HCT116 (cell line): Measurements from ENCODE around the gene TULP4. TPM values are rescaled to one million over a fixed set of nuclear protein-coding genes. Genes with fewer than 3 reads are reported as not detected.

ENCODE experiments used
- ATAC-seq: fragments of 200-7000 bp; cut with Tn5 transposase; 2 replicates; pipeline ENCODE4 v1.9.1; 2020; ENCODE audit warnings: mild to moderate bottlenecking, moderate library complexity
- BruUV-seq: library from RNA; stranded (reverse); fragments of 400-500 nt; replicated peaks from 2 replicates; lab custom pipeline; 2021; lab: Mats Ljungman, UMichigan
- CTCF ChIA-PET: fragments of 300-600 bp; sonication (Branson Sonifier 250); formaldehyde crosslinking; loops from one replicate; lab custom pipeline; 2021; ENCODE audit warnings: antibody characterized with exemption; lab: Charles Lee
- POLR2A ChIA-PET: fragments of 300-600, 350-600 bp; sonication (Branson Sonifier 250); formaldehyde crosslinking; loops from one replicate; lab custom pipeline; 2021; ENCODE audit warnings: antibody characterized with exemption; lab: Charles Lee
- RAD21 ChIA-PET, 2 experiments: fragments of 300-600 bp; sonication (Branson Sonifier 250); formaldehyde crosslinking; loops; one replicate each; lab custom pipeline; 2023; ENCODE audit warnings: low total read pairs in 2 of 2; ENCODE audit not compliant: uncharacterized antibody in 2 of 2, unreplicated experiment in 2 of 2, low non-redundant PET in 1 of 2; lab: Charles Lee
- DNase-seq: peaks from one replicate; pipeline ENCODE4 v3.0.0-alpha.2; 2010; ENCODE audit warnings: low read depth, low spot score
- H2AFZ ChIP-seq: fragments of 200-600 bp; shearing (Covaris generic), sonication (generic); 2 replicates; pipeline ENCODE4 v1.6.1; 2017; ENCODE audit warnings: low read depth, mixed run types, mixed read lengths, antibody characterized with exemption, low read length; ENCODE audit not compliant: poor library complexity, severe bottlenecking
- H3K27ac ChIP-seq: 2 replicates; pipeline ENCODE4 v1.5.1; 2012; ENCODE audit warnings: low read depth, low read length
- H3K27me3 ChIP-seq: fragments of 200-600 bp; sonication (generic); 2 replicates; pipeline ENCODE4 v1.6.1; 2016; ENCODE audit warnings: mixed run types, low read length, mixed read lengths; ENCODE audit not compliant: insufficient read depth
- H3K36me3 ChIP-seq, 2 experiments: fragments of 200-500 bp in 1 of 2; fragments of 200-600 bp in 1 of 2; sonication (Bioruptor generic) in 1 of 2; sonication (generic) in 1 of 2; 2 replicates each; pipeline versions ENCODE4 v1.5.1 to v1.6.1; 2014 to 2016; ENCODE audit warnings: low read length in 2 of 2, inconsistent platforms in 1 of 2, mixed read lengths in 1 of 2, mixed run types in 1 of 2; ENCODE audit not compliant: insufficient read depth in 2 of 2, control insufficient read depth in 1 of 2
- H3K4me1 ChIP-seq, 2 experiments: fragments of 200-600 bp in 1 of 2; sonication (generic) in 1 of 2; 2 replicates each; pipeline versions ENCODE4 v1.5.1 to v1.6.1; 2012 to 2017; ENCODE audit warnings: low read length in 2 of 2, inconsistent platforms in 1 of 2, mild to moderate bottlenecking in 1 of 2, mixed read lengths in 1 of 2, mixed run types in 1 of 2, moderate library complexity in 1 of 2; ENCODE audit not compliant: insufficient read depth in 2 of 2, control insufficient read depth in 1 of 2
- H3K4me2 ChIP-seq: fragments of 200-600 bp; sonication (generic); 2 replicates; pipeline ENCODE4 v1.6.1; 2017; ENCODE audit warnings: mixed run types, low read length, mixed read lengths
- H3K4me3 ChIP-seq, 2 experiments: fragments of 200-600 bp in 1 of 2; sonication (generic) in 1 of 2; replicated peaks in 1 of 2; 2 replicates each; pipeline ENCODE4 v1.5.1; 2011 to 2016; ENCODE audit warnings: low read length in 2 of 2, control low read depth in 1 of 2, low read depth in 1 of 2, mild to moderate bottlenecking in 1 of 2, mixed read lengths in 1 of 2, mixed run types in 1 of 2
- H3K79me2 ChIP-seq: fragments of 200-600 bp; sonication (generic); 2 replicates; pipeline ENCODE4 v1.6.1; 2017; ENCODE audit warnings: mild to moderate bottlenecking, mixed run types, low read length, moderate library complexity, mixed read lengths; ENCODE audit not compliant: insufficient read depth
- H3K9ac ChIP-seq: fragments of 200-600 bp; sonication (generic); 2 replicates; pipeline ENCODE4 v1.6.1; 2016; ENCODE audit warnings: low read length, mixed read lengths
- H3K9me2 ChIP-seq: fragments of 200-600 bp; sonication (generic), shearing (Covaris generic); 2 replicates; pipeline ENCODE4 v1.6.1; 2017; ENCODE audit warnings: mixed run types, mild to moderate bottlenecking, moderate library complexity; ENCODE audit not compliant: insufficient read depth
- H3K9me3 ChIP-seq, 2 experiments: fragments of 200-500 bp in 1 of 2; fragments of 200-600 bp in 1 of 2; sonication (Bioruptor generic) in 1 of 2; sonication (generic) in 1 of 2; 2 replicates each; pipeline ENCODE4 v1.6.1; 2014 to 2017; ENCODE audit warnings: low read length in 2 of 2, mixed read lengths in 2 of 2, inconsistent platforms in 1 of 2, low read depth in 1 of 2, mild to moderate bottlenecking in 1 of 2, mixed run types in 1 of 2, moderate library complexity in 1 of 2; ENCODE audit not compliant: control insufficient read depth in 1 of 2, insufficient read depth in 1 of 2
- H4K20me1 ChIP-seq: fragments of 200-600 bp; sonication (generic), shearing (Covaris generic); 2 replicates; pipeline ENCODE4 v1.6.1; 2017; ENCODE audit warnings: mixed run types, mild to moderate bottlenecking, moderate library complexity; ENCODE audit not compliant: insufficient read depth
- ATF3 ChIP-seq: IDR thresholded peaks from 2 replicates; pipeline ENCODE4 v1.6.1; 2012
- CBX3 ChIP-seq: IDR thresholded peaks from 2 replicates; pipeline ENCODE4 v1.6.1; 2012; ENCODE audit warnings: low read depth
- CTCF ChIP-seq, 3 experiments: fragments of 200-600 bp in 1 of 3; sonication (generic) in 1 of 3; IDR thresholded peaks in 2 of 3; conservative IDR thresholded peaks in 1 of 3; 2 replicates each; pipeline ENCODE4 v1.5.1; 2012 to 2017; ENCODE audit warnings: low read depth in 2 of 3, low read length in 2 of 3, antibody characterized with exemption in 1 of 3, borderline replicate concordance in 1 of 3, control low read depth in 1 of 3, mild to moderate bottlenecking in 1 of 3, mixed read lengths in 1 of 3, mixed run types in 1 of 3, moderate library complexity in 1 of 3; ENCODE audit not compliant: insufficient read depth in 1 of 3
- EZH2 ChIP-seq: fragments of 200-600 bp; sonication (generic); IDR thresholded peaks from 2 replicates; pipeline ENCODE4 v1.6.1; 2017; ENCODE audit warnings: antibody characterized with exemption, mixed run types
- EZH2phosphoT487 ChIP-seq: fragments of 200-600 bp; IDR thresholded peaks from 2 replicates; pipeline ENCODE4 v1.6.1; 2018; ENCODE audit warnings: antibody characterized with exemption, borderline replicate concordance
- FOSL1 ChIP-seq: IDR thresholded peaks from 2 replicates; pipeline ENCODE4 v1.6.1; 2012; ENCODE audit warnings: low read depth
- JUND ChIP-seq: IDR thresholded peaks from 2 replicates; pipeline ENCODE4 v1.6.1; 2012
- MAX ChIP-seq: IDR thresholded peaks from 2 replicates; pipeline ENCODE4 v1.6.1; 2012
- POLR2A ChIP-seq: IDR thresholded peaks from 2 replicates; pipeline ENCODE4 v1.7.0; 2011; ENCODE audit warnings: borderline replicate concordance; ENCODE audit not compliant: insufficient read depth, insufficient read length; ENCODE audit errors: extremely low read depth
- POLR2AphosphoS5 ChIP-seq: IDR thresholded peaks from 2 replicates; pipeline ENCODE4 v1.6.1; 2011; ENCODE audit warnings: mild to moderate bottlenecking, low read depth, low read length, moderate library complexity
- RAD21 ChIP-seq: IDR thresholded peaks from 2 replicates; pipeline ENCODE4 v1.6.1; 2012; ENCODE audit warnings: low read depth, mild to moderate bottlenecking
- REST ChIP-seq: IDR thresholded peaks from 2 replicates; pipeline ENCODE4 v1.6.1; 2012; ENCODE audit warnings: low read depth
- SP1 ChIP-seq: IDR thresholded peaks from 2 replicates; pipeline ENCODE4 v1.6.1; 2012; ENCODE audit warnings: low read depth
- SRF ChIP-seq: IDR thresholded peaks from 2 replicates; pipeline ENCODE4 v1.6.1; 2012; ENCODE audit warnings: low read depth
- TCF7L2 ChIP-seq: IDR thresholded peaks from 2 replicates; pipeline ENCODE4 v1.7.0; 2011; ENCODE audit warnings: borderline replicate concordance, inconsistent platforms; ENCODE audit not compliant: insufficient read depth, insufficient read length; ENCODE audit errors: extremely low read depth
- YY1 ChIP-seq: IDR thresholded peaks from 2 replicates; pipeline ENCODE4 v1.6.1; 2011; ENCODE audit warnings: low read length, low read depth, moderate library complexity, mild to moderate bottlenecking; ENCODE audit not compliant: insufficient replicate concordance; ENCODE audit errors: extremely low read depth
- ZBTB33 ChIP-seq: IDR thresholded peaks from 2 replicates; pipeline ENCODE4 v1.6.1; 2011; ENCODE audit warnings: mild to moderate bottlenecking, low read length, moderate library complexity; ENCODE audit not compliant: insufficient replicate concordance; ENCODE audit errors: extremely low read depth
- ZFX ChIP-seq: fragments of 450-650 bp; IDR thresholded peaks from 2 replicates; pipeline ENCODE4 v1.6.1; 2017
- ZNF274 ChIP-seq: fragments of 200-500 bp; sonication (Bioruptor generic); IDR thresholded peaks from 2 replicates; pipeline ENCODE4 v1.6.1; 2014; ENCODE audit warnings: mild to moderate bottlenecking, low read depth, low read length, inconsistent platforms
- intact Hi-C: fragments of 100-400 bp; cut with micrococcal nuclease; formaldehyde crosslinking; loops from 2 replicates; pipeline ENCODE4 v1.10.0; 2022
- total RNA-seq: library from RNA; stranded (reverse); gene quantifications from one replicate; pipeline ENCODE4 v1.2.1, GENCODE V29; 2021; ENCODE audit not compliant: unreplicated experiment

The TULP4 gene
- total RNA-seq, 1 experiment from 2014 or later, result 70.8 TPM

- intact Hi-C loops, result no loop called here
- DNase-seq, result no peak
- no peak overlapping the region for H2AFZ ChIP-seq
- ChIA-PET CTCF (no interaction called here), RAD21 (no interaction called here)
- H3K4me1 ChIP-seq, result no peaks in the 10 kb centered on the region
- H3K27ac ChIP-seq, result no peak overlapping the region
- no peak overlapping the region for H3K4me2 ChIP-seq
- no TSS peak for BruUV-seq
- TF ChIP-seq SP1 (no peak), YY1 (no peak), EZH2 (no peak), ZNF274 (no peak), JUND (no peak), POLR2A (no peak), RAD21 (no peak), TCF7L2 (no peak), POLR2AphosphoS5 (no peak), CTCF (IDR thresholded peaks at IDR 0.05 in 2 of 3, conservative IDR thresholded peaks at IDR 0.05 in 1 of 3; ENCODE audit: borderline replicate concordance in 1 of 3, insufficient read depth in 1 of 3, low read depth in 2 of 3, low read length in 2 of 3) (no peak), FOSL1 (no peak), REST (no peak), MAX (no peak), ZBTB33 (no peak), ZFX (no peak), EZH2phosphoT487 (no peak), SRF (no peak), ATF3 (no peak), CBX3 (no peak)
- TF ChIP-seq, all 23 proteins: peak for 0
- no peaks in the 10 kb centered on the region for H3K9me3 ChIP-seq
- no peak overlapping the region for H3K4me3 ChIP-seq
- H3K36me3 ChIP-seq, result peaks cover 5 to 13% of the 10 kb centered on the region in 2 experiments; a peak in 1 of 4 replicates
- no peak for ATAC-seq
- no peaks in the 10 kb centered on the region for H3K9me2 ChIP-seq
- no peaks in the 10 kb centered on the region for H4K20me1 ChIP-seq
- H3K27me3 ChIP-seq, result no peaks in the 10 kb centered on the region
- POLR2A ChIA-PET, result no interaction called here
- no peak overlapping the region for H3K9ac ChIP-seq
- H3K79me2 ChIP-seq, result no peaks in the 10 kb centered on the region
These were observed 187.3 kb downstream of the TULP4 start for GRCh38 chr6:158499601-158500000.
